ENCODE measurements around the gene SPTBN1. TPM values are rescaled to one million over a fixed set of nuclear protein-coding genes. Genes with fewer than 3 reads are reported as not detected.

Gene SPTBN1
- total RNA-seq, 2 donors from 2014 or later = 179 to 194 TPM

DNA sequence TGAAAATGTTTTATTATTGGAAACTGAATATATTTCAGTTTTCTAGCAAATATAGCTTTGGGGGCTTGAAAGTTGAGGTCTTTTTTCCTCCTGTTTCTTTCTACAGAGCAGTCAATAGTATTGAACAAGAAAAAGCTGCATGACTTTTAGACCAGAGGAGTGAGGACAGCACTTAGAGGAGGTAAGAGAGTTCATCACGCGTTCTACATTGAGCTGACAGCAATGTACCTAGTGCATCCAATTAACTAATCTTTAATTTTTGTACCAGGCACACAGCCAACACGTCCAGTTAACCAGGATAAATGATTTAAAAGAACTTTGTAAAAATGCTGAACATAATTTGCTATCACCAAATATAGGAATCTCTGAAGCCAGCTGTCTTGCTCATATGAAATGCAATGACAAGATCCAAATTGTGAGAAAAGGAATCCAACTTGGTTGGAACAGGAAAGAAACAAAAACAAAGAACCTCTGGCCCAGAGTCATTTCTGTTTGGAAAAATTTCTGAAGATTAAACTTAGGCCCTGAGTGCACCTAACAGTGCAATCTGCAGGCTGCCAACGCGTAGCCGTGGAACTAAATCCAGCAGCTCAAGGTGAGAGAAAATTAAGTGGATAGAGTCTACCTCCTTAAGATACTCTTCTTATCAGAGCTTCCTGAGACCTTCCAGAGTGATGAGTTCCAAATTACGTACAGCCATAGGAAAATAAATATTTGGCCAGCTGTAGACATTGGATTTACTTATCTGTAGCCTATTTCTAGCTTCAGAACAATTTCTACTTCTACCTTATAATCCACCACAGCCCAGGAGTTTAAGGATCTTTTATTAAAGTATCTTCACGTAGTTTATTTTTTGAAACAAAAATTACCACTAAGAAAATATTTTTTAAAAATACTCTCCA, 20.6 kb upstream of the SPTBN1 start:
- Mint-ChIP-seq H3K4me1 (peaks cover 25% of the 10 kb centered on the region), H3K27ac (no peak overlapping the region), H3K27me3 (ENCODE audit: insufficient read depth) (no peaks in the 10 kb centered on the region), H3K9me3 (no peaks in the 10 kb centered on the region), H3K36me3 (ENCODE audit: low read depth) (no peaks in the 10 kb centered on the region), H3K4me3 (no peak overlapping the region)
- H3K4me3 ChIP-seq (ENCODE audit: low read length) = no peak overlapping the region
- TF ChIP-seq CTCF (conservative IDR thresholded peaks at IDR 0.05) = no peak
- H3K36me3 ChIP-seq (ENCODE audit: control insufficient read depth, insufficient read depth, low read length) = no peaks in the 10 kb centered on the region
- no peak for DNase-seq
- peaks cover 8% of the 10 kb centered on the region for H3K4me1 ChIP-seq (ENCODE audit: control insufficient read depth, insufficient read depth, low read length)
- H3K9ac ChIP-seq (ENCODE audit: extremely low read depth, low read length, poor library complexity, severe bottlenecking) = no peak overlapping the region
- H3K9me3 ChIP-seq (ENCODE audit: control insufficient read depth, low read length) = no peaks in the 10 kb centered on the region
- no peak overlapping the region for H3K27ac ChIP-seq (ENCODE audit: low read depth, low read length)
- H3K27me3 ChIP-seq (ENCODE audit: control insufficient read depth, insufficient read depth, low read length, poor library complexity, severe bottlenecking) = no peaks in the 10 kb centered on the region
- WGBS, 2 experiments (ENCODE audit: insufficient coverage in 1 of 2, insufficient read length in 1 of 2) = 89 to 100% methylated on average over 2 to 8 of the region's 8 CpGs

- Histone ChIP-seq H3K27ac (ENCODE audit: low read depth, low read length) (no peak overlapping the region), H3K4me3 (ENCODE audit: low read length) (no peak overlapping the region), H3K27me3 (ENCODE audit: control insufficient read depth, insufficient read depth, low read length, poor library complexity, severe bottlenecking) (no peaks in the 10 kb centered on the region), H3K4me1 (ENCODE audit: control insufficient read depth, insufficient read depth, low read length) (peaks cover 3% of the 10 kb centered on the region), H3K9ac (ENCODE audit: extremely low read depth, low read length, poor library complexity, severe bottlenecking) (no peak overlapping the region), H3K9me3 (ENCODE audit: control insufficient read depth, low read length) (no peaks in the 10 kb centered on the region), H3K36me3 (ENCODE audit: control insufficient read depth, insufficient read depth, low read length) (no peaks in the 10 kb centered on the region)
- Mint-ChIP-seq H3K4me1 (peaks cover 17% of the 10 kb centered on the region), H3K27me3 (ENCODE audit: insufficient read depth) (no peaks in the 10 kb centered on the region), H3K9me3 (no peaks in the 10 kb centered on the region), H3K27ac (no peak overlapping the region), H3K4me3 (no peak overlapping the region), H3K36me3 (ENCODE audit: low read depth) (no peaks in the 10 kb centered on the region)
- no peak for DNase-seq
- no peak for TF ChIP-seq CTCF (conservative IDR thresholded peaks at IDR 0.05)
Measured at GRCh38 chr2:54437588-54437987, 18.5 kb upstream of the SPTBN1 start.

DNA sequence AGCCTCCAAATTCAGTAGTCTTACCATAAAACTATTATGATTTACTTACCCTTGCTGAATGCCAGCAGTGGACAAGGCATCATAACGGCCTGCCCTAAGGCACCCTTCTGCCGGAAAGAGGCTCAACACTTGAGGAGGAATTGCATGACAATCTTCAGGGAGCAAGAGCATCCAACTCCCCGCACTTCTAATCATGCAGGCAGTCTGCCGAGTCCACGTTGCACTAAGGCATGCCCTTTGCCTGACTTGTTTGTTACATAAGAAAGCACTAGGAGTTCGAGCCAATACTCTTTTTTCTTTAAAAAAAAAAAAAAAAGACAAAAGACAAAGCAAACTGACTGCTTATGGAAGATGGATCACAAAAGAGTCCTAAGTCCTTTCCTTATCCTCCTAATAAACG, 17.9 kb upstream of the SPTBN1 start:
- no peaks in the 10 kb centered on the region for H3K36me3 ChIP-seq (ENCODE audit: control insufficient read depth, insufficient read depth, low read length)
- Mint-ChIP-seq H3K9me3 (no peaks in the 10 kb centered on the region), H3K27ac (no peak overlapping the region), H3K4me3 (no peak overlapping the region), H3K27me3 (ENCODE audit: insufficient read depth) (no peaks in the 10 kb centered on the region), H3K36me3 (ENCODE audit: low read depth) (no peaks in the 10 kb centered on the region), H3K4me1 (peaks cover 15% of the 10 kb centered on the region)
- WGBS, 2 experiments (ENCODE audit: insufficient coverage in 1 of 2, insufficient read length in 1 of 2) = 81 to 82% methylated on average over 5 to 6 of the region's 7 CpGs
- no peak overlapping the region for H3K9ac ChIP-seq (ENCODE audit: extremely low read depth, low read length, poor library complexity, severe bottlenecking)
- peaks cover 3% of the 10 kb centered on the region for H3K4me1 ChIP-seq (ENCODE audit: control insufficient read depth, insufficient read depth, low read length)
- no peak for DNase-seq
- H3K9me3 ChIP-seq (ENCODE audit: control insufficient read depth, low read length) = no peaks in the 10 kb centered on the region
- H3K27ac ChIP-seq (ENCODE audit: low read depth, low read length) = no peak overlapping the region
- H3K27me3 ChIP-seq (ENCODE audit: control insufficient read depth, insufficient read depth, low read length, poor library complexity, severe bottlenecking) = no peaks in the 10 kb centered on the region
- no peak for TF ChIP-seq CTCF (conservative IDR thresholded peaks at IDR 0.05)
- no peak overlapping the region for H3K4me3 ChIP-seq (ENCODE audit: low read length)

Data from endodermal cell (in vitro differentiated cells).